Natural killer cell (primary cell): Measurements from ENCODE around the gene NAALAD2. TPM values are rescaled to one million over a fixed set of nuclear protein-coding genes. Genes with fewer than 3 reads are reported as not detected.

Source experiments
- ATAC-seq, 3 donors: fragments of 150-1000 bp in 2 of 3; fragments of 200-7000 bp in 1 of 3; cut with Tn5 transposase; 1 replicate in 1 of 3; 2 replicates in 2 of 3; pipeline ENCODE4 v1.10.0; 2021; ENCODE audit warnings: mild to moderate bottlenecking in 2 of 3, moderate library complexity in 2 of 3
- DNase-seq, 2 donors: peaks; one replicate each; pipeline versions ENCODE4 v3.0.0 to v3.0.0-alpha.2; 2013 to 2021; ENCODE audit warnings: mixed read lengths in 1 of 2
- H3K27ac ChIP-seq: one replicate; pipeline ENCODE4 v1.5.1; 2013; ENCODE audit warnings: mild to moderate bottlenecking, low read length
- H3K27me3 ChIP-seq: one replicate; pipeline ENCODE4 v1.6.1; 2013; ENCODE audit warnings: low read length; ENCODE audit not compliant: control insufficient read depth, insufficient read depth
- H3K36me3 ChIP-seq: one replicate; pipeline ENCODE4 v1.6.1; 2013; ENCODE audit warnings: low read length; ENCODE audit not compliant: control insufficient read depth, insufficient read depth
- H3K4me1 ChIP-seq: one replicate; pipeline ENCODE4 v1.6.1; 2013; ENCODE audit warnings: low read length; ENCODE audit not compliant: control insufficient read depth, insufficient read depth
- H3K4me3 ChIP-seq: one replicate; pipeline ENCODE4 v1.5.1; 2013; ENCODE audit warnings: low read length
- H3K9me3 ChIP-seq: one replicate; pipeline ENCODE4 v1.6.1; 2013; ENCODE audit warnings: low read length; ENCODE audit not compliant: control insufficient read depth, insufficient read depth
- H3K27ac Mint-ChIP-seq, 2 donors: one replicate each; pipeline ENCODE4 v1.8.0; 2022; ENCODE audit warnings: mild to moderate bottlenecking in 2 of 2, mixed read lengths in 2 of 2, moderate library complexity in 1 of 2
- H3K27me3 Mint-ChIP-seq, 2 donors: one replicate each; pipeline ENCODE4 v1.8.0; 2022; ENCODE audit warnings: low read depth in 2 of 2, mixed read lengths in 2 of 2
- H3K36me3 Mint-ChIP-seq: one replicate; pipeline ENCODE4 v1.8.0; 2022; ENCODE audit warnings: mixed read lengths
- H3K4me1 Mint-ChIP-seq, 2 donors: one replicate each; pipeline ENCODE4 v1.8.0; 2022; ENCODE audit warnings: mixed read lengths in 2 of 2
- H3K4me3 Mint-ChIP-seq: one replicate; pipeline ENCODE4 v1.8.0; 2022; ENCODE audit warnings: mild to moderate bottlenecking, moderate library complexity, mixed read lengths
- H3K9me3 Mint-ChIP-seq, 2 donors: one replicate each; pipeline ENCODE4 v1.8.0; 2022; ENCODE audit warnings: mixed read lengths in 2 of 2
- WGBS: methylation state at CpG from one replicate; pipeline ENCODE4 v1.1.7; 2013; ENCODE audit warnings: missing lambda C conversion rate; ENCODE audit not compliant: insufficient coverage; 5-methylcytosine and 5-hydroxymethylcytosine counted together
- intact Hi-C: fragments of 100-400 bp; cut with micrococcal nuclease; formaldehyde crosslinking; loops from one replicate; pipeline ENCODE4 v1.14.2; 2022
- total RNA-seq, 4 donors: library from RNA; stranded (reverse); fragments of 120-200 nt in 1 of 4; gene quantifications; one replicate each; pipeline versions ENCODE4 v1.2.3 to v1.2.4, GENCODE V29; 2013 to 2022
- TF ChIP-seq, protein P1 (sequence below): fragments of 200-600 bp; IDR thresholded peaks from one replicate; pipeline ENCODE4 v1.8.0; 2022; ENCODE audit warnings: antibody characterized with exemption

NAALAD2 gene
- total RNA-seq, 3 donors from 2014 or later (not counting 1 experiment from before 2014, with no cell fraction given) = not detected

DNA sequence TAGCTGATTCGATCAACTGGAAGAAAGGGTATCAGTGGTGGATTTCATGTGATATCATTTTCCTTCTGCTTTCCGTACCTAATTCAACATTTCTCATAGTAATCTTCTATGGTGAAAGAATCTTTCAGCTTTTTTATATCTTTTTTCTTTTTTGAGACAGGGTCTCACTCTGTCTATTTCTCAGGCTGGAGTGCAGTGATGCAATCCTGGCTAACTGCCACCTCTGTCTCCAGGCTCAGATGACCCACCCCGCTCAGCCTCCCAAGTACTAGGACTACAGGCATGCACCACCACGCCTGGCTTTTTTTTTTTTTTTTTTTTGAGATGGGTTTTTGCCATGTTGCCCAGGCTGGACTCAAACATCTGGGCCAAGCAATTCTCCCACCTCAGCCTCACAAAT lies 107.0 kb downstream of the NAALAD2 start:
- Mint-ChIP-seq H3K9me3 (no peaks in the 10 kb centered on the region), H3K27ac (no peak overlapping the region), H3K36me3 (no peaks in the 10 kb centered on the region), H3K27me3 (peaks cover 21 to 47% of the 10 kb centered on the region in 2 donors), H3K4me1 (no peaks in the 10 kb centered on the region), H3K4me3 (no peak overlapping the region)
- ATAC-seq = no peak
- H3K9me3 ChIP-seq = no peaks in the 10 kb centered on the region
- peaks cover 2% of the 10 kb centered on the region for H3K27me3 ChIP-seq
- no peak for DNase-seq
- TF ChIP-seq, protein P1, sequence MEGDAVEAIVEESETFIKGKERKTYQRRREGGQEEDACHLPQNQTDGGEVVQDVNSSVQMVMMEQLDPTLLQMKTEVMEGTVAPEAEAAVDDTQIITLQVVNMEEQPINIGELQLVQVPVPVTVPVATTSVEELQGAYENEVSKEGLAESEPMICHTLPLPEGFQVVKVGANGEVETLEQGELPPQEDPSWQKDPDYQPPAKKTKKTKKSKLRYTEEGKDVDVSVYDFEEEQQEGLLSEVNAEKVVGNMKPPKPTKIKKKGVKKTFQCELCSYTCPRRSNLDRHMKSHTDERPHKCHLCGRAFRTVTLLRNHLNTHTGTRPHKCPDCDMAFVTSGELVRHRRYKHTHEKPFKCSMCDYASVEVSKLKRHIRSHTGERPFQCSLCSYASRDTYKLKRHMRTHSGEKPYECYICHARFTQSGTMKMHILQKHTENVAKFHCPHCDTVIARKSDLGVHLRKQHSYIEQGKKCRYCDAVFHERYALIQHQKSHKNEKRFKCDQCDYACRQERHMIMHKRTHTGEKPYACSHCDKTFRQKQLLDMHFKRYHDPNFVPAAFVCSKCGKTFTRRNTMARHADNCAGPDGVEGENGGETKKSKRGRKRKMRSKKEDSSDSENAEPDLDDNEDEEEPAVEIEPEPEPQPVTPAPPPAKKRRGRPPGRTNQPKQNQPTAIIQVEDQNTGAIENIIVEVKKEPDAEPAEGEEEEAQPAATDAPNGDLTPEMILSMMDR = no peak
- H3K27ac ChIP-seq = no peak overlapping the region
- no peaks in the 10 kb centered on the region for H3K36me3 ChIP-seq
- H3K4me3 ChIP-seq = no peak overlapping the region
- WGBS = 90% methylated on average over 2 of the region's 4 CpGs
- no peaks in the 10 kb centered on the region for H3K4me1 ChIP-seq
- intact Hi-C loops = no loop called here

Other genes with a start within 250 kb of the NAALAD2 start
- 1 to 10 TPM in 1 of 3 donors, not detected in 2; 8.5 TPM for gene TRIM49D1, start 212.4 kb upstream of the NAALAD2 start, total RNA-seq
- 1 to 10 TPM in 1 of 3 donors, not detected in 2; 2.5 TPM for gene TRIM49D2, start 210.6 kb upstream of the NAALAD2 start, total RNA-seq
- gene TRIM64, start 168.6 kb upstream of the NAALAD2 start, total RNA-seq = not detected
- not detected for gene TRIM49C, start 103.6 kb upstream of the NAALAD2 start, total RNA-seq
- not detected for gene UBTFL1, start 48.7 kb upstream of the NAALAD2 start, total RNA-seq
- gene CHORDC1, start 88.4 kb downstream of the NAALAD2 start, total RNA-seq = 100 to 1,000 TPM in 1 of 3 donors, 10 to 100 TPM in 2; 77.2 to 105 (median 82.5) TPM